ENCODE results near the gene DNPEP. TPM values are rescaled to one million over a fixed set of nuclear protein-coding genes. Genes with fewer than 3 reads are reported as not detected.
A peak's percentile ranks its signal among the peaks of the same experiment; 100 is the strongest.
"Not testable (repeated sequence)": the region's sequence is repeated elsewhere in the genome, so short reads cannot be mapped to it uniquely, and the experiment has no call there.

DNPEP gene
- total RNA-seq, 1 donor from 2014 or later: 53.1 TPM

GRCh38 chr2:219401606-219402005, 13.9 kb upstream of the DNPEP start:
- no peak for DNase-seq (ENCODE audit: low read depth in 2 of 2)

- DNase-seq (ENCODE audit: low read depth in 2 of 2): no peak
These were observed 12.8 kb upstream of the DNPEP start for GRCh38 chr2:219400562-219400961.

GRCh38 chr2:219399716-219400478, 12.2 kb upstream of the DNPEP start:
- no peak for DNase-seq (ENCODE audit: low read depth in 2 of 2)

GRCh38 chr2:219398721-219399363, 11.1 kb upstream of the DNPEP start:
- no peak for DNase-seq (ENCODE audit: low read depth in 2 of 2)

- no peak for DNase-seq (ENCODE audit: low read depth in 2 of 2)
These were observed 9.2 kb upstream of the DNPEP start for GRCh38 chr2:219396863-219397457.

- no peak for DNase-seq (ENCODE audit: low read depth in 2 of 2)
These were observed 7.9 kb upstream of the DNPEP start for GRCh38 chr2:219395609-219396008.

- DNase-seq (ENCODE audit: low read depth in 2 of 2): not testable (repeated sequence)
These were observed 7.3 kb upstream of the DNPEP start for GRCh38 chr2:219395056-219395455.

GRCh38 chr2:219392754-219393153, 5.0 kb upstream of the DNPEP start:
- DNase-seq (ENCODE audit: low read depth in 2 of 2): no peak

- DNase-seq (ENCODE audit: low read depth in 2 of 2): no peak
These were observed 1.1 kb upstream of the DNPEP start for GRCh38 chr2:219388907-219389156.

- peak; percentile 88 to 97 for DNase-seq (ENCODE audit: low read depth in 2 of 2)
These were observed 602 bp upstream of the DNPEP start for GRCh38 chr2:219388121-219388906.

GRCh38 chr2:219386532-219387280, 1.0 kb downstream of the DNPEP start:
- no peak for DNase-seq (ENCODE audit: low read depth in 2 of 2)

GRCh38 chr2:219385958-219386520, 1.7 kb downstream of the DNPEP start:
- no peak for DNase-seq (ENCODE audit: low read depth in 2 of 2)

- DNase-seq (ENCODE audit: low read depth in 2 of 2): no peak
These were observed 2.9 kb downstream of the DNPEP start for GRCh38 chr2:219384859-219385258.

- no peak for DNase-seq (ENCODE audit: low read depth in 2 of 2)
These were observed 3.5 kb downstream of the DNPEP start for GRCh38 chr2:219384083-219384713.

- no peak for DNase-seq (ENCODE audit: low read depth in 2 of 2)
These were observed 6.3 kb downstream of the DNPEP start for GRCh38 chr2:219381448-219381847.

GRCh38 chr2:219380926-219381325, 6.8 kb downstream of the DNPEP start:
- DNase-seq (ENCODE audit: low read depth in 2 of 2): no peak

GRCh38 chr2:219378163-219378851, 9.4 kb downstream of the DNPEP start:
- no peak for DNase-seq (ENCODE audit: low read depth in 2 of 2)

- DNase-seq (ENCODE audit: low read depth in 2 of 2): no peak
These were observed 18.3 kb downstream of the DNPEP start for GRCh38 chr2:219369447-219369861.

GRCh38 chr2:219368690-219369191, 19.0 kb downstream of the DNPEP start:
- DNase-seq (ENCODE audit: low read depth in 2 of 2): no peak

Data from dermis microvascular lymphatic vessel endothelial cell (primary cell).